MCF 10A (cell line): ENCODE measurements around the gene ERGIC3. TPM values are rescaled to one million over a fixed set of nuclear protein-coding genes. Genes with fewer than 3 reads are reported as not detected.

ENCODE experiments used
- BruUV-seq: library from RNA; stranded (reverse); fragments of 400-500 nt; replicated peaks from 2 replicates; lab custom pipeline; 2021; lab: Mats Ljungman, UMichigan
- CTCF ChIA-PET: fragments of 300-600 bp; sonication (Branson Sonifier 250); formaldehyde crosslinking; extraction: SDS; loops from one replicate; lab custom pipeline; 2021; ENCODE audit warnings: antibody characterized with exemption, inconsistent platforms; lab: Yijun Ruan, JAX
- POLR2A ChIA-PET: fragments of 300-600, 350-650 bp; sonication (Branson Sonifier 250); formaldehyde crosslinking; extraction: SDS; loops from one replicate; lab custom pipeline; 2020; ENCODE audit warnings: antibody characterized with exemption, inconsistent platforms; lab: Yijun Ruan, JAX
- DNase-seq: peaks from one replicate; pipeline ENCODE4 v3.0.0-alpha.2; 2018; ENCODE audit not compliant: unreplicated experiment
- H3K27ac Mint-ChIP-seq: one replicate; pipeline ENCODE4 v1.8.0; 2022; ENCODE audit warnings: mild to moderate bottlenecking, low read depth, mixed read lengths; ENCODE audit not compliant: unreplicated experiment
- H3K27me3 Mint-ChIP-seq: one replicate; pipeline ENCODE4 v1.8.0; 2022; ENCODE audit warnings: mixed read lengths; ENCODE audit not compliant: insufficient read depth, unreplicated experiment
- H3K36me3 Mint-ChIP-seq: one replicate; pipeline ENCODE4 v1.8.0; 2022; ENCODE audit warnings: mild to moderate bottlenecking, moderate library complexity, mixed read lengths; ENCODE audit not compliant: insufficient read depth, unreplicated experiment
- H3K4me1 Mint-ChIP-seq: one replicate; pipeline ENCODE4 v1.8.0; 2022; ENCODE audit warnings: mixed read lengths; ENCODE audit not compliant: insufficient read depth, unreplicated experiment
- H3K4me3 Mint-ChIP-seq: one replicate; pipeline ENCODE4 v1.8.0; 2022; ENCODE audit warnings: mild to moderate bottlenecking, moderate library complexity, mixed read lengths; ENCODE audit not compliant: unreplicated experiment
- H3K9me3 Mint-ChIP-seq: one replicate; pipeline ENCODE4 v1.8.0; 2022; ENCODE audit warnings: mixed read lengths; ENCODE audit not compliant: unreplicated experiment
- intact Hi-C: fragments of 100-400 bp; cut with micrococcal nuclease; formaldehyde crosslinking; loops from 2 replicates; pipeline ENCODE4 v1.14.1; 2022
- total RNA-seq: library from RNA; stranded (reverse); gene quantifications from 2 replicates; pipeline ENCODE4 v1.2.3, GENCODE V29; 2022
- TF ChIP-seq, protein P1 (sequence below): fragments of 200-600 bp; IDR thresholded peaks from one replicate; pipeline ENCODE4 v1.8.0; 2022; ENCODE audit warnings: antibody characterized with exemption, mild to moderate bottlenecking; ENCODE audit not compliant: unreplicated experiment

ERGIC3 gene
- total RNA-seq, 1 experiment from 2014 or later: 222 TPM

DNA sequence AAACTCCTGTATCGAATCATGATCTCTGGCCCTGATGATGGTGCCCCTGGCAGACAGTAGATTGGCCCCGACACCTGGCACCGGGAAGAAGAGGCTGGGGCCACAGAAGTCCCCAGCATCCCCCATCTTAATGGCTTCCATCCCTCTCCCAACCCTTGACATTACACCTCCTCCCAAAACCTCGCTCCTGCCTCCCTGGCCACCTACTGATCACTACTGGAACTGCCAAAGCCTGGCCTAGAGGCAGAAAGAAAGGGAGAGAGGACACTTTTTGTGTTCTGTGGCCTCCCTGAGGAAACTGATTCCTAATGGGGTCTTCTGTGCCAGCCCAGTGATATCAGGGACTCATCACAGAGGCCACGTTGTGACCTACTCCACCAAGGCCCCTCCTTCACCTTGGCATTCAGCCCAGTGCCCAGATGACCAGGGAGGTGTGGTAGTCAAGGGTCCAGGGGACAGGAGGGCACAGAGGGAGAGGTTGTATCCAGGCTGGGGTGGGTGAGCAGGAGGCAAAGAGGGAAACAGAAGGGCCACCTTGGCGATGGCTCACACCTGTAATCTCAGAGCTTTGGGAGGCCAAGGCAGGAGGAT, 18.5 kb upstream of the ERGIC3 start:
- H3K27ac Mint-ChIP-seq: no peak overlapping the region
- H3K4me1 Mint-ChIP-seq: no peaks in the 10 kb centered on the region
- H3K9me3 Mint-ChIP-seq: no peaks in the 10 kb centered on the region
- intact Hi-C loops: no loop called here
- H3K27me3 Mint-ChIP-seq: no peaks in the 10 kb centered on the region
- CTCF ChIA-PET: interaction anchor here (0.6 to 1.0 kb wide), 3 partner anchors 9 to 81 kb away, joined by 3 to 5 read pairs (median 4); no protein-coding TSS in a partner anchor
- H3K36me3 Mint-ChIP-seq: peaks cover under 1% of the 10 kb centered on the region
- TF ChIP-seq, protein P1, sequence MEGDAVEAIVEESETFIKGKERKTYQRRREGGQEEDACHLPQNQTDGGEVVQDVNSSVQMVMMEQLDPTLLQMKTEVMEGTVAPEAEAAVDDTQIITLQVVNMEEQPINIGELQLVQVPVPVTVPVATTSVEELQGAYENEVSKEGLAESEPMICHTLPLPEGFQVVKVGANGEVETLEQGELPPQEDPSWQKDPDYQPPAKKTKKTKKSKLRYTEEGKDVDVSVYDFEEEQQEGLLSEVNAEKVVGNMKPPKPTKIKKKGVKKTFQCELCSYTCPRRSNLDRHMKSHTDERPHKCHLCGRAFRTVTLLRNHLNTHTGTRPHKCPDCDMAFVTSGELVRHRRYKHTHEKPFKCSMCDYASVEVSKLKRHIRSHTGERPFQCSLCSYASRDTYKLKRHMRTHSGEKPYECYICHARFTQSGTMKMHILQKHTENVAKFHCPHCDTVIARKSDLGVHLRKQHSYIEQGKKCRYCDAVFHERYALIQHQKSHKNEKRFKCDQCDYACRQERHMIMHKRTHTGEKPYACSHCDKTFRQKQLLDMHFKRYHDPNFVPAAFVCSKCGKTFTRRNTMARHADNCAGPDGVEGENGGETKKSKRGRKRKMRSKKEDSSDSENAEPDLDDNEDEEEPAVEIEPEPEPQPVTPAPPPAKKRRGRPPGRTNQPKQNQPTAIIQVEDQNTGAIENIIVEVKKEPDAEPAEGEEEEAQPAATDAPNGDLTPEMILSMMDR: peak; percentile 61
- H3K4me3 Mint-ChIP-seq: no peak overlapping the region
- BruUV-seq: no TSS peak
- POLR2A ChIA-PET: no interaction called here
- DNase-seq: peak; percentile 43

DNA sequence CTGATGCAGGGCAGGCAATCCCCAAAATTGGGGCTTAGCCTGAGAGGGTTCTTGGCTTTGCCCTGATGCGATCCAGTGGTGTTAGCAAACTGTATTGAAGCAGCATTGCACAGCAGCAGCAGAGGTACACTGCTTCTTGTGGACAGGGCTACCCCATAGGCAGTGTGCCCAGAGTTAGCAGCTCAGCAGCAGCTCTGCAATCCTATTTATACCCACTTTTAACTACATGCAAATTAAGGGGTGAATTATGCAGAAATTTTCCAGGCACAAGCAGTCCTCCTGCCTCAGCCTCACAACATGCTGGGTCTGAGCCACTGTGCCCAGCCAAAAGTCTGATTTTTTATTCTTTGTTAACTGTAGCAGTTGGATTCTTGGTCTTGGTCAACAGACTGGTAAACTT, 16.2 kb upstream of the ERGIC3 start:
- peaks cover 7% of the 10 kb centered on the region for H3K36me3 Mint-ChIP-seq
- H3K4me3 Mint-ChIP-seq: no peak overlapping the region
- H3K4me1 Mint-ChIP-seq: no peaks in the 10 kb centered on the region
- H3K27me3 Mint-ChIP-seq: no peaks in the 10 kb centered on the region
- ChIA-PET POLR2A (no interaction called here), CTCF (interaction anchor here (0.5 to 1.1 kb wide), 5 partner anchors 9 to 901 kb away, joined by 3 read pairs; no protein-coding TSS in a partner anchor)
- intact Hi-C loops: no loop called here
- TF ChIP-seq, protein P1: no peak
- H3K27ac Mint-ChIP-seq: no peak overlapping the region
- no TSS peak for BruUV-seq
- H3K9me3 Mint-ChIP-seq: no peaks in the 10 kb centered on the region
- DNase-seq: no peak

DNA sequence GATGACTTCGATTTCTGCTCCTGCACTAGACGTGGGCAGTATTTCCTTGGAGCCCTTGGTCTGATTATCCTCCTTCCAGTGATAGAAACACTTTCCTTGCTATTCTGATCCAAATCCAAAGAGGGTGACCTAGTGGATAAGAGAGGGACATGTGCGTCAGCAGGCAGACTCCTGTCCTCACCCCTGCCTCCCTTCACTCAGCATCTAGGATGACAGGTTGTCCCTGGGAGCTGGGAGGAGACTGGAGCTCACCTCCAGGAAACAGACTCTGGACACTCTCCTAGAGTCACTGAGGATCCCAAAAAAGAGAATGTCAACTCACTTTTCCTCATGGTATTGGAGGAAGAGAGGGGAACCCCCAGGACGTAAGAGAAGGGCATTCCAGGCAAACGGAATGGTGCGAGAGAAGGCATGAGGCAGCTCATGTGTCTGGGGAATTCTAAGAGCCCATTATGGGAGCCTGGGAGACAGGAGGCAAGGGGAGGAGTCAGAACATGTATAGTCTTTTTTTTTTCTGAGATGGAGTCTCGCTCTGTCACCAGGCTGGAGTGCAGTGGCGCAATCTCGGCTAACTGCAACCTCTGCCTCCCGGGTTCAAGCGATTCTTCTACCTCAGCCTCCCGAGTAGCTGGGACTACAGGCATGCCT, 14.6 kb upstream of the ERGIC3 start:
- DNase-seq: no peak
- no peaks in the 10 kb centered on the region for H3K9me3 Mint-ChIP-seq
- BruUV-seq: no TSS peak
- ChIA-PET POLR2A (interaction anchor here (0.6 kb wide), 2 partner anchors 71 to 89 kb away, joined by 3 to 4 read pairs; partner anchors contain the start of gene SPAG4), CTCF (interaction anchor here (0.6 to 1.4 kb wide), 4 partner anchors 16 to 390 kb away, joined by 3 to 4 read pairs (median 3); partner anchors contain the start of gene PROCR)
- H3K36me3 Mint-ChIP-seq: peaks cover 7% of the 10 kb centered on the region
- no peaks in the 10 kb centered on the region for H3K27me3 Mint-ChIP-seq
- intact Hi-C loops: no loop called here
- H3K27ac Mint-ChIP-seq: no peak overlapping the region
- H3K4me1 Mint-ChIP-seq: no peaks in the 10 kb centered on the region
- TF ChIP-seq, protein P1: no peak
- no peak overlapping the region for H3K4me3 Mint-ChIP-seq

DNA sequence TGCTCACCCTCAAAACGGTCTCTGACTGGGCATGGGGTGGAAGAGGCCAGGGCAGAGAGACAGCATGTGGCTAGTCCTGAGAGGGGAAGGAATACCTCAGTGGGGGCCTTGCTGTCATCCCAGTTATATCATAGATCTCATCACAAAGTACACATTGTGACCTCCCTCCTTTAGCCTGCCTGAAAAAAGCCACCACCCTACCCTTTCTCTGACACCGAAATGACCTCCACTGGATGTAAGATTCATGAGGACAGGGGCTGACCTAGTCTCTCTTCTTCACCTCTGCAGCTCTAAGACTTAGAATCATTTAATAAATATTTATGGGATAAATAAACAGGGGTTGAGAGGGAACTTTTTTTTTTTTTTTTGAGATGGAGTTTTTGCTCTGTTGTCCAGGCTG, 12.3 kb upstream of the ERGIC3 start, which contains the start of gene C20orf173:
TSS of gene C20orf173 (minus strand) at position 101 of the 400 bp plus-strand sequence. CDS start 279 bp downstream, outside the sequence.
- H3K4me1 Mint-ChIP-seq: no peaks in the 10 kb centered on the region
- intact Hi-C loops: no loop called here
- H3K9me3 Mint-ChIP-seq: no peaks in the 10 kb centered on the region
- ChIA-PET CTCF (interaction anchor here (0.7 kb wide), 1 partner anchor 314 kb away, joined by 3 read pairs; no protein-coding TSS in a partner anchor), POLR2A (interaction anchor here (3.6 kb wide), 1 partner anchor 12 kb away, joined by 11 read pairs; the partner anchor contains the start of gene ERGIC3)
- TF ChIP-seq, protein P1: no peak
- H3K36me3 Mint-ChIP-seq: peaks cover 7% of the 10 kb centered on the region
- H3K27me3 Mint-ChIP-seq: no peaks in the 10 kb centered on the region
- no peak within 1 kb of the TSS for H3K27ac Mint-ChIP-seq
- no peak within 1 kb of the TSS for H3K4me3 Mint-ChIP-seq
- no peak for DNase-seq
- no TSS peak for BruUV-seq
